ENCODE data around the gene PTBP2. TPM values are rescaled to one million over a fixed set of nuclear protein-coding genes. Genes with fewer than 3 reads are reported as not detected.

PTBP2 gene
- total RNA-seq, 1 donor from 2014 or later, result 75.5 TPM

DNA sequence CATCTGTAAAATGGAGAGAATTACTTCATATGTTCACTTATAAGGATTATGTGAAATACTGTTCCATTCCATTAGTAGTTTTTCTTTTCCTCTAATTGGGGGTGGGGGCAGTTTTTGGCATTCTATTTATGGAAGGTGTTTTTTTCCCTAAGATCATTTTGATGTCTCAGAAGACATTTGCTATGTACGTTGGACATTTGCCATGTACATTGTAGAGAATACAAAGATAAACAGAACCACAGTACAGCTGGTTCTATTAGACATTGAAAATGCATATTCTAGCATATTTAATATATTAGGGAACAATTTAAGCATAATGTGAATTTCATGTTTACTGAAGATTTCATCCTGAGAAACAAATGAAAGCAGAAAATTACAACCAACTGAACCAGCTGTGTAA, 98.5 kb downstream of the PTBP2 start:
- Mint-ChIP-seq H3K36me3 (ENCODE audit: low read depth) (peaks cover 7% of the 10 kb centered on the region), H3K4me3 (no peak overlapping the region), H3K27ac (ENCODE audit: unreplicated experiment) (no peak overlapping the region), H3K27me3 (ENCODE audit: low read depth) (no peaks in the 10 kb centered on the region), H3K9me3 (no peaks in the 10 kb centered on the region), H3K4me1 (no peaks in the 10 kb centered on the region)
- TF ChIP-seq, protein P1, sequence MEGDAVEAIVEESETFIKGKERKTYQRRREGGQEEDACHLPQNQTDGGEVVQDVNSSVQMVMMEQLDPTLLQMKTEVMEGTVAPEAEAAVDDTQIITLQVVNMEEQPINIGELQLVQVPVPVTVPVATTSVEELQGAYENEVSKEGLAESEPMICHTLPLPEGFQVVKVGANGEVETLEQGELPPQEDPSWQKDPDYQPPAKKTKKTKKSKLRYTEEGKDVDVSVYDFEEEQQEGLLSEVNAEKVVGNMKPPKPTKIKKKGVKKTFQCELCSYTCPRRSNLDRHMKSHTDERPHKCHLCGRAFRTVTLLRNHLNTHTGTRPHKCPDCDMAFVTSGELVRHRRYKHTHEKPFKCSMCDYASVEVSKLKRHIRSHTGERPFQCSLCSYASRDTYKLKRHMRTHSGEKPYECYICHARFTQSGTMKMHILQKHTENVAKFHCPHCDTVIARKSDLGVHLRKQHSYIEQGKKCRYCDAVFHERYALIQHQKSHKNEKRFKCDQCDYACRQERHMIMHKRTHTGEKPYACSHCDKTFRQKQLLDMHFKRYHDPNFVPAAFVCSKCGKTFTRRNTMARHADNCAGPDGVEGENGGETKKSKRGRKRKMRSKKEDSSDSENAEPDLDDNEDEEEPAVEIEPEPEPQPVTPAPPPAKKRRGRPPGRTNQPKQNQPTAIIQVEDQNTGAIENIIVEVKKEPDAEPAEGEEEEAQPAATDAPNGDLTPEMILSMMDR (conservative IDR thresholded peaks at IDR 0.05), result no peak
- DNase-seq (ENCODE audit: low read depth, low spot score), result no peak

GRCh38 chr1:96820671-96821070, 99.1 kb downstream of the PTBP2 start:
- no peak for DNase-seq (ENCODE audit: low read depth, low spot score)
- H3K4me1 Mint-ChIP-seq, result no peaks in the 10 kb centered on the region
- H3K4me3 Mint-ChIP-seq, result no peak overlapping the region
- TF ChIP-seq, protein P1 (conservative IDR thresholded peaks at IDR 0.05), result no peak
- H3K36me3 Mint-ChIP-seq (ENCODE audit: low read depth), result peaks cover 7% of the 10 kb centered on the region
- no peaks in the 10 kb centered on the region for H3K9me3 Mint-ChIP-seq
- no peaks in the 10 kb centered on the region for H3K27me3 Mint-ChIP-seq (ENCODE audit: low read depth)
- no peak overlapping the region for H3K27ac Mint-ChIP-seq (ENCODE audit: unreplicated experiment)

- DNase-seq (ENCODE audit: low read depth, low spot score), result no peak
- Mint-ChIP-seq H3K9me3 (no peaks in the 10 kb centered on the region), H3K4me3 (no peak overlapping the region), H3K4me1 (no peaks in the 10 kb centered on the region), H3K27ac (ENCODE audit: unreplicated experiment) (no peak overlapping the region), H3K27me3 (ENCODE audit: low read depth) (no peaks in the 10 kb centered on the region), H3K36me3 (ENCODE audit: low read depth) (peaks cover 7% of the 10 kb centered on the region)
- TF ChIP-seq, protein P1 (conservative IDR thresholded peaks at IDR 0.05), result no peak
These were observed 103.6 kb downstream of the PTBP2 start for GRCh38 chr1:96825231-96825630.

DNA sequence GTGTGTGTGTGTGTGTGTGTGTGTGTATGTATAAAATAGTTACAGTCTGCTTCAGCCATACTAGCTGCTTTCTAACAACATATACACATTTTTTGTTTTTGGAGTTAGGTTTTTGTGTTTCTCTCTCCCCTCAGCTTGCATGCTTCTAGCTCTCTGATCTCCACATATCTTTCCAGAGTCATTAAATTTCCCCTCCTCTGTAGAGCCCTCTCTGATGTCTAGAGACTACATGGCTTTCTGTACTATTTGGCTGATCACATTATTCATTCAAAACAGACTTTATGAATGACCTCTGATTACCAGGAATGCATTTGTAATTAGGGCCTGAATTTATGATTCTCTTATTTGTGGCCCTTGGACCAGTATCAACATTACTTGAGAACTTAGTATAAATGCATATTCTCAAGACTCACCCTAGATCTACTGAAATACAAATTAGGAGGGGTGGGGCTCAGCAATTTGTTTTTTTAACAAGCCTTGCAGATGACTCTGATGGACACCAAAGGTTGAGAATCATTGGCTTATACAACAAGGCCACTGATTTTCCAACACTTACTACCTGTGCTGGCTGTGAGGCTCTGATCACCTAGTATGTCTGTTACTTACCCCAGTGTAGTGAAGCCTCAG, 104.5 kb downstream of the PTBP2 start:
- Mint-ChIP-seq H3K27me3 (ENCODE audit: low read depth) (no peaks in the 10 kb centered on the region), H3K4me1 (no peaks in the 10 kb centered on the region), H3K4me3 (no peak overlapping the region), H3K9me3 (no peaks in the 10 kb centered on the region), H3K27ac (ENCODE audit: unreplicated experiment) (no peak overlapping the region), H3K36me3 (ENCODE audit: low read depth) (peaks cover 4% of the 10 kb centered on the region)
- no peak for DNase-seq (ENCODE audit: low read depth, low spot score)
- TF ChIP-seq, protein P1 (conservative IDR thresholded peaks at IDR 0.05), result no peak

GRCh38 chr1:96833376-96833775, 111.8 kb downstream of the PTBP2 start:
- Mint-ChIP-seq H3K27me3 (ENCODE audit: low read depth) (no peaks in the 10 kb centered on the region), H3K27ac (ENCODE audit: unreplicated experiment) (peak overlapping the region; percentile 5), H3K9me3 (no peaks in the 10 kb centered on the region), H3K4me3 (no peak overlapping the region), H3K4me1 (peaks cover 23% of the 10 kb centered on the region), H3K36me3 (ENCODE audit: low read depth) (no peaks in the 10 kb centered on the region)
- DNase-seq (ENCODE audit: low read depth, low spot score), result no peak
- TF ChIP-seq, protein P1 (conservative IDR thresholded peaks at IDR 0.05), result no peak

Data from neural crest cell (in vitro differentiated cells).